Karpas-422 (cell line): ENCODE measurements around the gene FAM171A1. TPM values are rescaled to one million over a fixed set of nuclear protein-coding genes. Genes with fewer than 3 reads are reported as not detected.

Experiments used
- small RNA-seq: library from RNA; depleted of rRNA; stranded (forward); fragments of <200 nt; gene quantifications from one replicate; pipeline ENCODE3, GENCODE V24; 2014
- total RNA-seq: library from RNA; depleted of rRNA; stranded (reverse); fragments of >200 nt; shearing (Covaris generic); gene quantifications from 2 replicates; pipeline ENCODE4 v1.2.3, GENCODE V29; 2014; ENCODE audit warnings: low replicate concordance; rRNA removed

Gene FAM171A1
- total RNA-seq, 1 experiment from 2014 or later, result not detected

Small RNA genes lying within 50 kb of the gene (small RNA-seq; reads per million reads assigned to genes)
- not detected for gene AL590365.1

Other genes starting within 250 kb of the FAM171A1 start
- gene NMT2, start 202.6 kb downstream of the FAM171A1 start, total RNA-seq, result 1.6 and 2.6 TPM in 2 replicates